NB4 (cell line): ENCODE data around the gene EVC.
A peak's percentile ranks its signal among the peaks of the same experiment; 100 is the strongest.
"Not testable (repeated sequence)": the region's sequence is repeated elsewhere in the genome, so short reads cannot be mapped to it uniquely, and the experiment has no call there.

Experiments
- DNase-seq: peaks from one replicate; pipeline ENCODE4 v3.0.0; 2010; ENCODE audit warnings: low read depth
- H3K4me3 ChIP-seq: one replicate; pipeline ENCODE4 v1.5.1; 2011; ENCODE audit warnings: mild to moderate bottlenecking, low read depth, low read length, moderate library complexity
- MYC ChIP-seq: IDR thresholded peaks from 2 replicates; pipeline ENCODE4 v1.6.1; 2011; ENCODE audit warnings: low read depth, low read length
- POLR2A ChIP-seq: IDR thresholded peaks from 2 replicates; pipeline ENCODE4 v1.6.1; 2011; ENCODE audit warnings: mild to moderate bottlenecking; ENCODE audit not compliant: insufficient read length; ENCODE audit errors: extremely low read depth
- TF ChIP-seq, protein P1 (sequence below): IDR thresholded peaks from one replicate; pipeline ENCODE4 v1.5.1; 2012; ENCODE audit warnings: low read depth, low read length
- TF ChIP-seq, protein P2 (sequence below): IDR thresholded peaks from 2 replicates; pipeline ENCODE4 v1.6.1; 2011; ENCODE audit warnings: low read depth, low read length

EVC gene

DNA sequence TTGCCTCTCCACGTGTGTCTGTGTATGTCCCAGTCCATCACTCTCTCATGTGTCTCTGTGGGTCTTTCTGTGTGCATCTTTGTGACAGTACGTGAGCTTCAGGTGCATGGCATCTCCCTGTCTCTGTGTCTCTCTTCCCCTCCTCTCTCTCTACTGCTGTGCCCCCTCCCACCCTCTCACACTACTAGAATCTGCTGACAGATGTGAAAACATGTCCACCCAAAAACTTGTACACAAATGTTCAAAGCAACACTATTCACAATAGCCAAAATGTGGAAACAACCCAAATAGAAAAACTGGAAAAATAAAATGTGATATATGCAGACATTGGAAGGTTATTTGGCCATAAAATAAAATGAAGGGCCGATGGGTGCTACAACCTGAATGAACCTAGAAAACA lies 10.0 kb downstream of the EVC start:
- TF ChIP-seq POLR2A (no peak), MYC (no peak)
- TF ChIP-seq, protein P1, sequence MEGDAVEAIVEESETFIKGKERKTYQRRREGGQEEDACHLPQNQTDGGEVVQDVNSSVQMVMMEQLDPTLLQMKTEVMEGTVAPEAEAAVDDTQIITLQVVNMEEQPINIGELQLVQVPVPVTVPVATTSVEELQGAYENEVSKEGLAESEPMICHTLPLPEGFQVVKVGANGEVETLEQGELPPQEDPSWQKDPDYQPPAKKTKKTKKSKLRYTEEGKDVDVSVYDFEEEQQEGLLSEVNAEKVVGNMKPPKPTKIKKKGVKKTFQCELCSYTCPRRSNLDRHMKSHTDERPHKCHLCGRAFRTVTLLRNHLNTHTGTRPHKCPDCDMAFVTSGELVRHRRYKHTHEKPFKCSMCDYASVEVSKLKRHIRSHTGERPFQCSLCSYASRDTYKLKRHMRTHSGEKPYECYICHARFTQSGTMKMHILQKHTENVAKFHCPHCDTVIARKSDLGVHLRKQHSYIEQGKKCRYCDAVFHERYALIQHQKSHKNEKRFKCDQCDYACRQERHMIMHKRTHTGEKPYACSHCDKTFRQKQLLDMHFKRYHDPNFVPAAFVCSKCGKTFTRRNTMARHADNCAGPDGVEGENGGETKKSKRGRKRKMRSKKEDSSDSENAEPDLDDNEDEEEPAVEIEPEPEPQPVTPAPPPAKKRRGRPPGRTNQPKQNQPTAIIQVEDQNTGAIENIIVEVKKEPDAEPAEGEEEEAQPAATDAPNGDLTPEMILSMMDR = no peak
- TF ChIP-seq, protein P2, sequence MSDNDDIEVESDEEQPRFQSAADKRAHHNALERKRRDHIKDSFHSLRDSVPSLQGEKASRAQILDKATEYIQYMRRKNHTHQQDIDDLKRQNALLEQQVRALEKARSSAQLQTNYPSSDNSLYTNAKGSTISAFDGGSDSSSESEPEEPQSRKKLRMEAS = no peak
- no peak for DNase-seq

DNA sequence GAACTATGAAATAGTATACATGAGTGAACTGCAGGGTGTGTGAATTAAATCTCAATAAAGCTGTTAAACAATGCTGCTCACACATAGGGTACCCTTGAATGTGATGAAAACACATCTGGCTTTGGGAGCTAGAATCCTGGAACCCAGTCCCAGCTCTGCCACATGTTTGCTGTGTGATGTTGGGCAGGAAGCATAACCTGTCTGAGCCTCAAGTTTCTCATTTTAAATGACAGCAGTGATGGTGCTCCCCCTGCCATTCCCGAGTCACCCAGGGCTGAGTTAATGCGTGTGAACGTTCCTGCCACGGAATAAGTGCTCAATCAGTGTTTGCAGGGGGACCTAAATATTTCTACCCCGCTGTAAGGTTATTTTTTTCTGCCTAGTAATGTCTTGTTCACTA lies 10.9 kb downstream of the EVC start:
- DNase-seq = no peak
- no peak overlapping the region for H3K4me3 ChIP-seq
- TF ChIP-seq, protein P1 = no peak
- no peak for TF ChIP-seq POLR2A

More for the DNA sequence above, 10.0 kb downstream of the EVC start:
- no peak overlapping the region for H3K4me3 ChIP-seq

DNA sequence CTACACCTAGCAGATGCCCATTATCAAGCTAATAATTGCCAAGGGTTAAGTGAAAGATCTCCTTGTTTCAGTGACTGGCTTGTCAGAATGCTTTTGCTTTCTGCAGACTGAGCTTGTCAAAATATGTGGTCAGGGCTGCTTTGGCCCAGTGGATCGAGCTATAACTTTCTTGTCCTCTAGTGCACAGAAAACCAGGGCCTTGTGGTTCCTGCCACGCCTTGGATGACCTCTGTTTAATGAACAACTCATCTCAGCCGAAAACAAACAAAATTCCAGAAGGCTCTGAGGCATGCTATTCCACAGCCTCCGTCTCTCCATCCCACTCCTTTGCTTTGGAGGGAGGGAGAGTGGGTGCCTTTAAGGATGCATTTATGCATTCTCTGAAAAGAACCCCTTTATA lies 11.3 kb downstream of the EVC start:
- no peak overlapping the region for H3K4me3 ChIP-seq
- TF ChIP-seq MYC = no peak
- no peak for TF ChIP-seq POLR2A
- TF ChIP-seq, protein P2 = no peak
- TF ChIP-seq, protein P1 = no peak
- DNase-seq = no peak

DNA sequence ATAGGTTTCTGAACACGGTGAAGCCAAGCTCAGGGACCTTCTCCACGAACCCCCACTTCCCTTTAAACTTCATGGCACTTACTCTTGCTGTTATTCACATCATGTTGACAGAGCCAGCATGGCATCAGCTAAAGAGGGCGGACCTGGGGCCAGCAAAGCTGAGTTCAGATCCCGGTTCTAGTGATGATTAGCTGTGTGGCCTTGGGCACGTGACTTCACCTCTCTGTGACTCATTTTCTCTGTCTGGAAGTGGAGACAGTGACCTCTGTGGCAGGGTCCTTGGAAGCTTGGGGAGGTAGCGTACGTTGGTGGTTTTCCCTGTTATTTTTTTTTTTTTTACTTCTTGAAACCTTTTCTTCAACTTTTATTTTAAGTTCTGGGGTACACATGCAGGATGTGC lies 13.4 kb downstream of the EVC start:
- H3K4me3 ChIP-seq = no peak overlapping the region

DNA sequence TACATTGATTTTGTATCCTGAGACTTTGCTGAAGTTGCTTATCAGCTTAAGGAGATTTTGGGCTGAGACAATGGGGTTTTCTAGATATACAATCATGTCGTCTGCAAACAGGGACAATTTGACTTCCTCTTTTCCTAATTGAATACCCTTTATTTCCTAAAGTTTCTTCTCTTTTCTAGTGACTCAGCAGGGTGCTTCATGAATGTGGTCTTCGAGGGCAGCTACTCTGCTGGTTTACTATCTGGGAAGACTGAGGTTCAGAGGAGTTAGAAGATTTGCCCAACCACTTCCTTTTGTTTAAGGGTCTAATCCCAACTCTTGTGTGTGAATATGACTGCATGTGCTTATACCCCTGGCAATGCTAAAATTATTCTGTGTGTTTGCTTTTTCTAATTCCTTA lies 17.4 kb downstream of the EVC start:
- not testable (repeated sequence) for H3K4me3 ChIP-seq
- DNase-seq = peak; percentile 85

More for the DNA sequence above, 13.4 kb downstream of the EVC start:
- TF ChIP-seq, protein P1 = no peak
- no peak for TF ChIP-seq POLR2A
- TF ChIP-seq MYC = no peak
- TF ChIP-seq, protein P2 = no peak
- DNase-seq = no peak

DNA sequence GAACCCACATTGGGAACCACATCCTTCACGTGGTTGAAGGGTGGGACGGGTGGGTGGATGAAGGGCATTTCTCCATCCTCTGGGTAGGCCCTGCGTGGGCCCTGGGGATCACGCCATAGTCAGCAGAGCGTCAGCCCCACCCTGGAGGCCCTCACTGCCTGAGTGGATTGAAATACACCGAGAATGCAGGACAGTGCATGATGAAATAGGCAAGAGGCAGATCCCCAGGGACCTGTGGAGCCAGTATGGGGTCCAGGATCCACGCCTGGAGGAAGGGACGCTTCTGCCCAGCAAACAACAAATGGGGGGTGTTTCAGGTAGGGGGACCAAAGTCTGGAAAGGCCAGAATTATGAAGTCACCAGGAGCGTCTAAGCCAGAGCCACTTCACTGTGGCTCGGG lies 19.4 kb downstream of the EVC start:
- DNase-seq = peak; percentile 36
- TF ChIP-seq, protein P1 = no peak
- H3K4me3 ChIP-seq = no peak overlapping the region
